Chondrocyte (in vitro differentiated cells): ENCODE results near the gene HCRTR1. TPM values are rescaled to one million over a fixed set of nuclear protein-coding genes. Genes with fewer than 3 reads are reported as not detected.

Source experiments
- DNase-seq: peaks from one replicate; pipeline ENCODE4 v3.0.0; 2021; ENCODE audit warnings: mixed read lengths, low spot score
- H3K27ac Mint-ChIP-seq: one replicate; pipeline ENCODE4 v1.8.0; 2021; ENCODE audit warnings: mild to moderate bottlenecking, moderate library complexity, mixed read lengths; ENCODE audit not compliant: unreplicated experiment
- H3K27me3 Mint-ChIP-seq: 2 replicates; pipeline ENCODE4 v1.8.0; 2021; ENCODE audit warnings: low read depth, mixed read lengths
- H3K36me3 Mint-ChIP-seq: 2 replicates; pipeline ENCODE4 v1.8.0; 2021; ENCODE audit warnings: low read depth, mixed read lengths
- H3K4me1 Mint-ChIP-seq: 2 replicates; pipeline ENCODE4 v1.8.0; 2021; ENCODE audit warnings: low read depth, mild to moderate bottlenecking, mixed read lengths
- H3K4me3 Mint-ChIP-seq: one replicate; pipeline ENCODE4 v1.8.0; 2021; ENCODE audit warnings: mild to moderate bottlenecking, moderate library complexity, mixed read lengths; ENCODE audit not compliant: unreplicated experiment
- H3K9me3 Mint-ChIP-seq: 2 replicates; pipeline ENCODE4 v1.8.0; 2021; ENCODE audit warnings: low read depth, mixed read lengths
- long read RNA-seq: library from polyadenylated mRNA; stranded (forward); transcript quantifications from one replicate; pipeline ENCODE4 v2.0.0, GENCODE V29; 2021
- total RNA-seq: library from RNA; stranded (reverse); gene quantifications from 3 replicates; pipeline ENCODE4 v1.2.1, GENCODE V29; 2021
- TF ChIP-seq, protein P1 (sequence below): fragments of 200-600 bp; sonication (generic); IDR thresholded peaks from 2 replicates; pipeline ENCODE4 v1.5.0; 2021; ENCODE audit warnings: antibody characterized with exemption, mild to moderate bottlenecking, moderate library complexity

HCRTR1 gene
- 0.21 to 0.45 TPM in 2 of 3 replicates, not detected in the other for total RNA-seq
- long read RNA-seq, partial matches to known transcripts: 0 of 1 reads
- long read RNA-seq, other reads (novel, unspliced or antisense): 1 of 1 reads

DNA sequence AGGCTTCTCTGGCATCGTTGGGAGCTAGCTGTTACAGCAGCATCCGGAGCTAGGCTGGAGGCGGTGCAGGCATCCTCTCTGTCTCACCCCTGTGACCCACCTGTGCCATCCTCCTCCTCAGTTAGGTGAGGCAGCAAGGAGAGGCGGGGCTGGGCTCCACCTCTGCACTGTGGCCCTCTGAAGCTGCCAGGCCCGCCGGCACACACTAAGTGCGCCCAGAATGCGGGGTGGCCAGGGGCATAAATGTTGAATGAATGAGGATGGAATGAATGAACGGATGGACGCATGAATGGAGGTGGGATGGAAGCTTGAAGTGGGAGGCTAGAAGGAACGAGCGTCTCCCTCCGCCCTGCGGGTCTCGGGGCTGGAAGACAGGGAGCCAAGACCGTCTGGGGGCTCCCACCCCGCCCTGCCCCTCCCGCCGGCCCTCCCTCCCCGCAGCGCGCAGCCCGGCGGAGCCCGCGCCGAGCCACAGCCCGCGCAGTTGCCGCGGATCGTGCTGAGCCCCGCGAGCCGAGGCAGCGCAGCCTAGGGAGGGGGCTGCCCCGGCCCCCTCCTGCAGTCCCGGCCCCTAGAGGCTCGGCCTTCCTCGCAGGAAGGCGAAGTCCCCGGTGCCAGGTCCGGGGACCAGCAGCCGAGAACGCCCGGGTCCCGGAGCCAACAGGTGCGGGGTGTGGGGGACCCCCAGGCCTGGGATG is at the start of gene HCRTR1:
TSS of gene HCRTR1 (plus strand) at position 472 of the 698 bp plus-strand sequence. CDS start 1,504 bp downstream, outside the sequence.
- TF ChIP-seq, protein P1, sequence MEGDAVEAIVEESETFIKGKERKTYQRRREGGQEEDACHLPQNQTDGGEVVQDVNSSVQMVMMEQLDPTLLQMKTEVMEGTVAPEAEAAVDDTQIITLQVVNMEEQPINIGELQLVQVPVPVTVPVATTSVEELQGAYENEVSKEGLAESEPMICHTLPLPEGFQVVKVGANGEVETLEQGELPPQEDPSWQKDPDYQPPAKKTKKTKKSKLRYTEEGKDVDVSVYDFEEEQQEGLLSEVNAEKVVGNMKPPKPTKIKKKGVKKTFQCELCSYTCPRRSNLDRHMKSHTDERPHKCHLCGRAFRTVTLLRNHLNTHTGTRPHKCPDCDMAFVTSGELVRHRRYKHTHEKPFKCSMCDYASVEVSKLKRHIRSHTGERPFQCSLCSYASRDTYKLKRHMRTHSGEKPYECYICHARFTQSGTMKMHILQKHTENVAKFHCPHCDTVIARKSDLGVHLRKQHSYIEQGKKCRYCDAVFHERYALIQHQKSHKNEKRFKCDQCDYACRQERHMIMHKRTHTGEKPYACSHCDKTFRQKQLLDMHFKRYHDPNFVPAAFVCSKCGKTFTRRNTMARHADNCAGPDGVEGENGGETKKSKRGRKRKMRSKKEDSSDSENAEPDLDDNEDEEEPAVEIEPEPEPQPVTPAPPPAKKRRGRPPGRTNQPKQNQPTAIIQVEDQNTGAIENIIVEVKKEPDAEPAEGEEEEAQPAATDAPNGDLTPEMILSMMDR: no peak
- H3K9me3 Mint-ChIP-seq: no peaks in the 10 kb centered on the region
- no peak for DNase-seq
- H3K27ac Mint-ChIP-seq: no peak within 1 kb of the TSS
- H3K4me1 Mint-ChIP-seq: peaks cover 10% of the 10 kb centered on the region
- H3K36me3 Mint-ChIP-seq: no peaks in the 10 kb centered on the region
- peak within 1 kb of the TSS; percentile 64 for H3K4me3 Mint-ChIP-seq
- peaks cover 10% of the 10 kb centered on the region for H3K27me3 Mint-ChIP-seq

DNA sequence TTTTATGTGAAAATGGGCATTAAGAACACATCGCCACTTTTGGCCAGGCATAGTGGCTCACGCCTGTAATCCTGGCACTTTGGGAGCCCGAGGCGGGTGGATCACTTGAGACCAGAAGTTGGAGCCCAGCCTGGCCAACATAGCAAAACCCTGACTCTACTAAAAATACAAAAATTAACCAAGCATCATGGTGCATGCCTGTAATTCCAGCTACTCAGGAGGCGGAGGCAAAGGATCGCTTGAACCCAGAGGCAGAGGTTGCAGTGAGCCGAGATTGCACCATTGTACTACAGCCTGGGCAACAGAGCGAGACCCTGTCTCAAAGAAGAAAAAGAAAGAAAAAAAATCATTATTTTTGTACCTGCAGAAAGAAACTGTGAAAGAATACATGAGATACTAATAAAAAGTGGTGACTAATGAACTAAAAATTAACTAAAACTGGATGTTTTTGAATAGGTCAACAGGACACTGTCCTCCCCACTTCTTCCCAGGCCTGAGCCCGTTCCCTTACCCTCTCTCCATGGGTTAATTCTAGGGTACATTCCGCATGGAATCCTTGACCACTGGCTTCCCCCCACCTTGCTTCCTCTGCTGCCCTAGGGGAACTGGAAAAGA is 49.4 kb upstream of the HCRTR1 start:
- H3K4me1 Mint-ChIP-seq: peaks cover 40% of the 10 kb centered on the region
- no peaks in the 10 kb centered on the region for H3K27me3 Mint-ChIP-seq

DNA sequence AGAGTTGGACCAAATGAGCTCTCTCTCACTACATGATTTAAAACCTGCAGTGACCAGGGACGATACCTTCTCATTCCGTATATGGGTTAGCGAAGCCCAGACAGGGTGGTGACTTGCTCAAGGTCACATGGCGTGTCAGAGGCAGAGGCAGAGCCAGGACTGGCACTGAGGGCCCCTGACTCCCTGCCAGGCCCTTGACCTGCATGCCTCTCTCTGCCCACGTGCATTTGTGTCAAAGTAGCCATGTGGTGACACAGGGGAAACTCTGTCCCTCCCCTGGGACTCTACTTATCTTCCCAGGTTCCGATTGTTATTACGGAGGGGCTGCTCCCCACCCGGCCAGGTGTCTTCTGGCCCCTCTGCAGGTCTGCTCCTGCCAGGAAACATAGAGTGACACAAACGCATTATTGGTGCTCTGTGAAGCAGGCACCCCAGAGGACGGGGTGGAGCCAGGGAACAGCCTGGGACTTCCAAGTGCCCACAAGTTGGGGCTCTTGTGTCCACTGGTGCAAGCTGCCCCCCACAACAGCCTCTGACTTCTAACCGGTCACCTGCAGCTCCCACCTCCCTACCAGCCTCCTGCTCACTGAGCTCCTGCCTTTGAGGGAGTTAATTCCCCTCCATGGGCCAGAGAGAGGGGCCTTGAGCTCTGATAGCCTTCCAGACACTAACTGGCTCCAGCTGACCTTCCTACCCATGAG is 48.4 kb upstream of the HCRTR1 start:
- Mint-ChIP-seq H3K27ac (no peak overlapping the region), H3K9me3 (no peaks in the 10 kb centered on the region), H3K36me3 (no peaks in the 10 kb centered on the region), H3K27me3 (no peaks in the 10 kb centered on the region), H3K4me1 (peaks cover 45% of the 10 kb centered on the region), H3K4me3 (no peak overlapping the region)
- no peak for DNase-seq
- TF ChIP-seq, protein P1: no peak

More for the DNA sequence above, 49.4 kb upstream of the HCRTR1 start:
- no peak overlapping the region for H3K4me3 Mint-ChIP-seq
- DNase-seq: no peak
- no peaks in the 10 kb centered on the region for H3K36me3 Mint-ChIP-seq
- H3K9me3 Mint-ChIP-seq: no peaks in the 10 kb centered on the region
- peak overlapping the region; percentile 87 for H3K27ac Mint-ChIP-seq
- TF ChIP-seq, protein P1: no peak

DNA sequence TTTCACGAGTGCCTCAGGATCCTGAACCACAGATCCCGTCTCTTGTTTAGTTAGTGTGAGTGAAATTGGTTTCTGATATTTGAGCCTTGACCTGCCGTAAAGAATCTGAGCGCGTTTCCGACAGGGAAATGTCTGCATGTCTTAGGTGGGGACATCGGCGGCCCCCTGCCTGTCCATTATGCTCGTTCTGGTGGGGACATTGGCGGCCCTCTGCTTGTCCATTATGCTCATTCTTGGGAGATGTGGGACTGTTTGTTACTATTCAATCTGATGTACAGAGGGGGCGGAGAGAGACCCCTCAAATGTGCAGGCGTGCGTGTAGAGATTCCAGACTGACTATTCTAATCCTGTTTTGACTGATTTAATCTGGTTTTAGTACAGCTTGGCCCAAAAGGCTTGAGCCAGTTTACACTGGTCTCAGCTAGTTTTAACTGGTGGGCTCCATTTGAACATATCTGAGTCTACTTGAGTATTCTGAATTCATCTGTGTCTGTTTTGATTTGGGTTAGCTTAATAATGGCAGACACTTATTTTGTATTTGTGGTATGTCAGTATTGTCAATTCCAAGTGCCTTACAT is 47.8 kb upstream of the HCRTR1 start:
- H3K27ac Mint-ChIP-seq: no peak overlapping the region
- H3K9me3 Mint-ChIP-seq: no peaks in the 10 kb centered on the region
- H3K36me3 Mint-ChIP-seq: no peaks in the 10 kb centered on the region
- TF ChIP-seq, protein P1: no peak
- peaks cover 45% of the 10 kb centered on the region for H3K4me1 Mint-ChIP-seq
- no peaks in the 10 kb centered on the region for H3K27me3 Mint-ChIP-seq
- DNase-seq: no peak
- no peak overlapping the region for H3K4me3 Mint-ChIP-seq

DNA sequence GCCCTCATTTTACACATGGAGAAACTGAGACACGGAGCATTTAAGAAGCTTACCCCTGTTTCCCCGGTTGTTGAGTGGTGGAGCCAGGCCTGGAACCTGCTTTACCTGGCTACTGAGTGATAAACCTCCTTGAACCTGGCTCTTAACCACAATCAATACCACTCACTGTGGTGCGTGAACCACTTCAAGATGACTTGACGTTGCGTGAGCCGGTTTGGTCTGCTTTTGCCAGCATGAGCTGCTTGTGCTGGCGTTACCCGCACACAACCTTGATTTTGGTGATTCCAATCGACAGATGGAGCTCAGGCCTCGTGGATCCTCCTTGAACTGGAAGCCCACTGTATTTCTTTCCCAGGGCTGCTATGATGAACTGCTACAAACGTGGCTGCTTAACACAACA is 47.3 kb upstream of the HCRTR1 start:
- Mint-ChIP-seq H3K4me3 (no peak overlapping the region), H3K4me1 (peaks cover 49% of the 10 kb centered on the region), H3K9me3 (no peaks in the 10 kb centered on the region), H3K27ac (no peak overlapping the region), H3K36me3 (no peaks in the 10 kb centered on the region), H3K27me3 (no peaks in the 10 kb centered on the region)
- DNase-seq: peak; percentile 24
- TF ChIP-seq, protein P1: no peak
